Omental fat pad (tissue), 4 donors: Measurements from ENCODE around the gene BIN1. TPM values are rescaled to one million over a fixed set of nuclear protein-coding genes. Genes with fewer than 3 reads are reported as not detected.

Experiments
- ATAC-seq: fragments of 150-250 bp; one replicate; pipeline ENCODE4 v1.9.1; 2016; ENCODE audit warnings: mild to moderate bottlenecking, moderate library complexity; ENCODE audit not compliant: low FRiP score
- DNase-seq: peaks from one replicate; pipeline ENCODE4 v3.0.0-alpha.2; 2019; ENCODE audit warnings: low spot score
- CTCF ChIP-seq, 3 donors: fragments of 450-650 bp; IDR thresholded peaks; one replicate each; pipeline ENCODE4 v1.5.1; 2016 to 2017; ENCODE audit warnings: antibody characterized with exemption in 3 of 3, mild to moderate bottlenecking in 3 of 3, moderate library complexity in 2 of 3
- total RNA-seq, 4 donors: library from RNA; depleted of rRNA; stranded (reverse); fragments of >200 nt; gene quantifications; one replicate each; pipeline ENCODE4 v1.1.0, GENCODE V29; 2016

The BIN1 gene
- total RNA-seq, 4 donors from 2014 or later, result 64.2 to 78.5 (median 73.2) TPM

- no peak for TF ChIP-seq CTCF (IDR thresholded peaks at IDR 0.05)
- DNase-seq, result no peak
- no peak for ATAC-seq
Observed at GRCh38 chr2:127053731-127054603, 53.0 kb downstream of the BIN1 start.

- DNase-seq (no peak), ATAC-seq (no peak)
- TF ChIP-seq CTCF (IDR thresholded peaks at IDR 0.05), result no peak
Observed at GRCh38 chr2:127052771-127053691, 53.9 kb downstream of the BIN1 start.

GRCh38 chr2:127052057-127052770 is 54.7 kb downstream of the BIN1 start:
- no peak for DNase-seq
- no peak for ATAC-seq
- TF ChIP-seq CTCF (IDR thresholded peaks at IDR 0.05), result no peak

- ATAC-seq, result no peak
- no peak for TF ChIP-seq CTCF (IDR thresholded peaks at IDR 0.05)
- no peak for DNase-seq
Observed at GRCh38 chr2:127051116-127052056, 55.6 kb downstream of the BIN1 start.

GRCh38 chr2:127050803-127051115 is 56.2 kb downstream of the BIN1 start:
- DNase-seq, result no peak
- TF ChIP-seq CTCF (IDR thresholded peaks at IDR 0.05), result no peak
- ATAC-seq, result no peak
